Activated T-cell treated with anti-CD3 and anti-CD28 coated beads for 48 hours (primary cell): ENCODE results near the gene FNDC1.

ENCODE experiments used
- DNase-seq: peaks from one replicate; pipeline ENCODE4 v3.0.0-alpha.2; 2020; ENCODE audit warnings: low read depth

FNDC1 gene

DNA sequence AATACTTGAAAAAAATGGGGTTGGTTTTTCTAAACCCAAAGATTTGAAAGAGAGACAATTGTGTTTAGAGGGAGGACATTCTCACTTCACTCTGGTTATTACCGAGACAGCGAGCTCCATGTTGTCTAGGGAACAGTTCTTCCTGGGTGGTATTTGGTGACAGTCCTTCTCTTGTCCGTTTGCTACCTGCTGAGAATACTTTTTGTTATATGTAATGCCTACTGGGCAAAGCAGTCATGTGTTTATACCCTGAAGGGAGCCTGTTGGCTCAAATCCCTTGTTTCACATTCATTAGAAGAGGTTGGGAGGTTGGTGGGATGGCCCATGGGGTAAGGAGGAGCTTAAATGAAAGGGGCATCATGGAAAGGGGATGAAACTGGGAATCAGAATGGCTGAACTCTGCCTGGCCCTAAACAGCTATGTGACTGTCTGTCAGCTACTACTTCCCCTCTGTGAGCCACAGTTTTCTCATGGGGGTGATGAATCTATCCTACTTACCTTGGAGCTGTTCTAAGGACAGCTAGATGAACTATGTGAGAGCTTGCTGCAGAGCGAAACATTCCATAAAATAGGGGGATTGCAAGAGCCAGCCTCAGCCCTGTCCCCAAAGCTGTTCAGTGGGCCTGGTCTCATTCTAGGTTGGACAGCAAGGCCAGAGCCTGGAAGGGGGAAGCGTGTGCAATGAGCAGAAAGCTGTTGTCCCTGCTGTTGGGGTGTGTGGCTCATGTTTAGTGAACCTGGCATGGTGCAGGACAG lies 43.5 kb downstream of the FNDC1 start:
- DNase-seq = no peak

GRCh38 chr6:159213405-159213804 lies 44.2 kb downstream of the FNDC1 start:
- no peak for DNase-seq

- no peak for DNase-seq
Measured at GRCh38 chr6:159214281-159214680, 45.1 kb downstream of the FNDC1 start.

- DNase-seq = peak; percentile 11
Measured at GRCh38 chr6:159217595-159218275, 48.5 kb downstream of the FNDC1 start.

DNA sequence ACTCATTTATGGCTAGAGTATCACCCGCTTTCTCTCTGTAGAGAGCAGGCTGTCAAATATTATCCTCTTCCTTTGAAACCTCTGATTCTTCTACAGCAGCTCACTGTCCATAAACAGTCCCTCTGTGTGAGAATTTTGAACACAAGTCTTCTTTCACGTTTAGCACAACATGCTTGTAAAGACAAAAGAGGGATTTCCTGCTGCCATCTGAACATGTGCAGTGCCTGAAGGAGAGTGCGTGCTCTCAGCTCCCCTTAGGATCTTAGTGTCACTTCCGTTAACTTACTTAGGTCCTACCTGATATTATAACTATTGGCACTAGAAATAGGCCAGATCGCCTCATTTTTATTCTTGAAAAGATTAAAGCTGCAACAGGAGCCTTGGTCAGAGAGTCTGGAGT lies 50.9 kb downstream of the FNDC1 start:
- no peak for DNase-seq

GRCh38 chr6:159221486-159222170 lies 52.4 kb downstream of the FNDC1 start:
- DNase-seq = no peak

GRCh38 chr6:159224452-159224851 lies 55.3 kb downstream of the FNDC1 start:
- no peak for DNase-seq

- DNase-seq = no peak
Measured at GRCh38 chr6:159229651-159230051, 60.5 kb downstream of the FNDC1 start.

DNA sequence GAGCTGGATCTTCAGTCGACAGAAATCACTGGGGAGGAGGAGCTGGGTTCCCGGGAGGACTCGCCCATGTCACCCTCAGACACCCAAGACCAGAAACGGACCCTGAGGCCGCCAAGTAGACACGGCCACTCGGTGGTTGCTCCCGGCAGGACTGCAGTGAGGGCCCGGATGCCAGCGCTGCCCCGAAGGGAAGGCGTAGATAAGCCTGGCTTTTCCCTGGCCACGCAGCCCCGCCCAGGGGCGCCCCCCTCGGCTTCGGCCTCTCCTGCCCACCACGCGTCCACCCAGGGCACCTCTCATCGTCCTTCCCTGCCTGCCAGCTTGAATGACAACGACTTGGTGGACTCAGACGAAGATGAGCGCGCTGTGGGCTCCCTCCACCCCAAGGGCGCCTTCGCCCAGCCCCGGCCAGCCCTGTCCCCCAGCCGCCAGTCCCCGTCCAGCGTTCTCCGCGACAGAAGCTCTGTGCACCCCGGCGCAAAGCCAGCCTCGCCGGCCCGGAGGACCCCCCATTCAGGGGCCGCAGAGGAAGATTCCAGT lies 63.0 kb downstream of the FNDC1 start:
- no peak for DNase-seq

- no peak for DNase-seq
Measured at GRCh38 chr6:159232751-159233150, 63.6 kb downstream of the FNDC1 start.

GRCh38 chr6:159233365-159234101 lies 64.3 kb downstream of the FNDC1 start:
- DNase-seq = no peak

GRCh38 chr6:159234102-159234553 lies 64.9 kb downstream of the FNDC1 start:
- no peak for DNase-seq

- DNase-seq = no peak
Measured at GRCh38 chr6:159238920-159239558, 69.8 kb downstream of the FNDC1 start.

GRCh38 chr6:159249128-159249527 lies 79.9 kb downstream of the FNDC1 start:
- no peak for DNase-seq

GRCh38 chr6:159249752-159250151 lies 80.6 kb downstream of the FNDC1 start:
- no peak for DNase-seq

DNA sequence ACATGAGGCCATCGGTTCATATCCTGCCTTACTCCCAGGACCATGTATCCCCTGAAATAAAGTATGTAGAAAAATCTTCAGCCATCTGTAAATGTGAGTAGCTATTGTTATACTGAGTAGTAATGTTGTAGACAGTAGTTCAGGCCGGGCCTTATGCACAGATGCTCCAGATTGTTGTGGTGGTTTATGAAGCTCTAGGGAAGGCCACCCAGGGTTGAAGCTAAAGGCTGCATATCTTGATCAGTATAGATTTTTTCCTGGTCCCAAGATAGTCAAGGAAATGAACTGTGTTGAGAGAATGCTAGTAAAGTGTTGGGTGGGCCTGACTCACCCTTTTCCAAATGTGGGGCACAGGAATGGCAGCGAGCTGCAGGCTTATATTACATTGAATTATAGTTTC lies 81.4 kb downstream of the FNDC1 start:
- no peak for DNase-seq

DNA sequence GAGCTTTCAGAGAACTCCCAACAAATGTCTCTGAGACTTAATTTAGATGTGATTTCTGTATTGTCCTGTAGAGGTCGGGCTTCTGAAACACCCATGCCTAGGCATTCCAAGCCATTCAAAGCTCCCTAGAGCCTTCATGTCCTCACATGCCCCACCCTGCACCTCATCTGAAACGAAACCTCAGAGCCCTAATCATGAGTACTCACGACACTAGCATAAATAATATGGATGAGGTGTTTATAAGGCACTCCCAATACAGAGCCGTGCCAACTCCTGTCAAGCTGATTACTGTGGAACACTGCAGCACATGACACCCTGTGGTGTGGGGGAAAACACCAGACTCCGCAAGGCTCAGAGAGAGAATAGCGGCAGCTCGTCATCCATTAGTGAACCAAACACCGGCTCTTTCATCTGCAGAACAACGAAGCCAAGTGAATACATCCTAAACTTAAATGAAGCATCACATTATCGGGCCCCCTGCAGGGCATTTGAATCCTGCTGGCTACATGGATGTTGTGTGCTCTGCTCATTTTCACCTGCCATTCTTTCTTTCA lies 83.8 kb downstream of the FNDC1 start:
- DNase-seq = no peak

DNA sequence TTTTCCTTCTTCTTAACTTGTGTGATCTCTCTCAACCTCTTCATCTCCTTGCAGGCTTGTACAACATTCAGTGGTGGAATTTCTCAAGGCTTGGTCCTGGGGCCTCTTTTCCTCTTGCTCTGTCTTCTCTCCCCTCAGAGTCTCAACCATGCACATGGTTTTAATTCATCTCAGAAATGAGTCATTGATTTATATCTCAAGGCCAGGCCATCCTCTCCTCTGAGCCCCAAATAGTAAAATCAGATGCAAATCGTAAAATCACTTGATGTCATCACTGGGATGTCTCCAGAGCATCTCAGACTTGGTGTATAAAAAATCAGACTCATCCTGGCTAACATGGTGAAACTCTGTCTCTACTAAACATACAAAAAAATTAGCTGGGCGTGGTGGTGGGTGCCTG lies 85.0 kb downstream of the FNDC1 start:
- no peak for DNase-seq

- no peak for DNase-seq
Measured at GRCh38 chr6:159255434-159255951, 86.3 kb downstream of the FNDC1 start.

DNA sequence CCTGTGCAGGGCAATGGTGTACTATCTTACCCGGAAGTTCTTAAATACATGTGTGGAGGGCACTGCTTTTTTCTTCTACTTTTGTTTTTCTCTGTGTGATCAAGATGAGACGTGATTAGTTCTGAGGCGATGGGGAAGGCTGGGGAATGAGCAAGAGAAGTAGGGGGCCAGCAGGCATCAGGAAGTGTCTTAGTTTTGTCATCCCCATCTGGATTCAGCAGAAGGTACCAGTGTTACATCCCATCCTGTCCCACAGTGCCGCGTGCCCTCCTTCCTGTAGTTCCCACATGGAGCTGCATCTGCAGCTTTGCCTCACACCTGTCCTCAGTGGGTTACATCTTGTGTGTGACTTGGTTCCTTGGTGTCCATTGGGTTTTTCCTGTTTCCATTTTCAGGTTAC lies 86.9 kb downstream of the FNDC1 start:
- no peak for DNase-seq

- DNase-seq = no peak
Measured at GRCh38 chr6:159257846-159258245, 88.6 kb downstream of the FNDC1 start.
